Uterus (tissue), 2 donors: ENCODE data around the gene SENP6.

Source experiments
- POLR2A ChIP-seq, 2 donors: fragments of 450-650 bp; IDR thresholded peaks; one replicate each; pipeline ENCODE4 v1.6.1; 2016; ENCODE audit warnings: antibody characterized with exemption in 2 of 2, mild to moderate bottlenecking in 1 of 2, moderate library complexity in 1 of 2
- TF ChIP-seq, protein P1 (sequence below), 4 experiments: fragments of 200-600 bp in 2 of 4; fragments of 450-650 bp in 2 of 4; sonication (generic) in 2 of 4; IDR thresholded peaks; one replicate each; pipeline ENCODE4 v1.5.1; 2016 to 2019; ENCODE audit warnings: antibody characterized with exemption in 4 of 4, mild to moderate bottlenecking in 2 of 4, moderate library complexity in 1 of 4

DNA sequence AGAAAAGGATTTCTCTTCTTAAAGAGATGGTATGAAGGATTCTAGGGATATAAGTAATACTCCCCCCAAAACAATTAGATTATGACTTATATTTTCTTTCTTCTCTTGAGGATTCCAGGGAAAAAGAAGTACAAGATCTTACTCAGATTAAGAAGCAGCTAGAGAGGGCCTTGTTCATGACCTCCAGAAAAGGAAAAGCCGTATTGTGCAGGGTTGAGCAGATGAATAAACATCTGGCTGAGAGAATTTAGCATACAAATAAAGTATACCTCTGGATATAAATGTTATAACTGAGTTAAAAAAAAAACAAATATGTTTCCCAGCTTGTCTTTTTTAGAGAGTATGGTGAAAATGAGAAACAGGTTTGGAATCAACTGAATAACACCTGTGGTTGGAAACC, 158.6 kb downstream of the SENP6 start:
- TF ChIP-seq, protein P1, sequence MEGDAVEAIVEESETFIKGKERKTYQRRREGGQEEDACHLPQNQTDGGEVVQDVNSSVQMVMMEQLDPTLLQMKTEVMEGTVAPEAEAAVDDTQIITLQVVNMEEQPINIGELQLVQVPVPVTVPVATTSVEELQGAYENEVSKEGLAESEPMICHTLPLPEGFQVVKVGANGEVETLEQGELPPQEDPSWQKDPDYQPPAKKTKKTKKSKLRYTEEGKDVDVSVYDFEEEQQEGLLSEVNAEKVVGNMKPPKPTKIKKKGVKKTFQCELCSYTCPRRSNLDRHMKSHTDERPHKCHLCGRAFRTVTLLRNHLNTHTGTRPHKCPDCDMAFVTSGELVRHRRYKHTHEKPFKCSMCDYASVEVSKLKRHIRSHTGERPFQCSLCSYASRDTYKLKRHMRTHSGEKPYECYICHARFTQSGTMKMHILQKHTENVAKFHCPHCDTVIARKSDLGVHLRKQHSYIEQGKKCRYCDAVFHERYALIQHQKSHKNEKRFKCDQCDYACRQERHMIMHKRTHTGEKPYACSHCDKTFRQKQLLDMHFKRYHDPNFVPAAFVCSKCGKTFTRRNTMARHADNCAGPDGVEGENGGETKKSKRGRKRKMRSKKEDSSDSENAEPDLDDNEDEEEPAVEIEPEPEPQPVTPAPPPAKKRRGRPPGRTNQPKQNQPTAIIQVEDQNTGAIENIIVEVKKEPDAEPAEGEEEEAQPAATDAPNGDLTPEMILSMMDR (IDR thresholded peaks at IDR 0.05) = no peak
- no peak for TF ChIP-seq POLR2A (IDR thresholded peaks at IDR 0.05)
